GM23248 (cell line): ENCODE data around the gene UNC119.

Experiments used
- EZH2 ChIP-seq: fragments of 200-600 bp; sonication (generic); IDR thresholded peaks from 2 replicates; pipeline ENCODE4 v1.6.1; 2018; ENCODE audit warnings: antibody characterized with exemption, mild to moderate bottlenecking; ENCODE audit not compliant: insufficient read depth, poor library complexity, severe bottlenecking
- EZH2phosphoT487 ChIP-seq: fragments of 200-600 bp; sonication (generic); IDR thresholded peaks from 2 replicates; pipeline ENCODE4 v1.6.1; 2018; ENCODE audit warnings: antibody characterized with exemption, moderate library complexity, mild to moderate bottlenecking, low read depth; ENCODE audit not compliant: insufficient read depth

DNA sequence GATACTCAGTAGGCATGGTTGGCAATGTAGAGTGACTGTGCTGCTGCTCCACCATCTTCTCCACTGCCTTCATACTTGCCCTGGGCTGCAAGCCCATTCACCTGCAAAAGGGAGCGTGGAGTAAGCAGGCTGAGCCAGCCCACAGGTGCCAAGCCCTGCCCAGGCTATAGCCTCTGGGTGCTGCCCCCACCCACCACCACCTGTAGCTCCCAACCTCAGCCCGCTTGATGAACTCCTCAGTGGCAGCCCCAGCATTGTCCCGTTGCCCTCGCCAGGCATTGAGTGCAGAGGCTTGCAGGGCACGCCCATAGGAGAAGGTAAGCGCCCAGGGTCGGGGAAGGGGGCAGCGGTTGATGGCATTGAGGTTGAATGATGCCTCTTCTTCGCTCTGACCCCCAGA is 21.1 kb upstream of the UNC119 start:
- no peak for TF ChIP-seq EZH2
- TF ChIP-seq EZH2phosphoT487 = no peak
